ENCODE data around the gene GPC3.
"Not testable (repeated sequence)": the region's sequence is repeated elsewhere in the genome, so short reads cannot be mapped to it uniquely, and the experiment has no call there.

GPC3 gene

GRCh38 chrX:133634416-133634815 is 351.0 kb downstream of the GPC3 start:
- no peak overlapping the region for H2BK120ac ChIP-seq (ENCODE audit: low read depth, low read length)
- no peak overlapping the region for H3K56ac ChIP-seq (ENCODE audit: low read length)
- DNase-seq = no peak
- H3K79me1 ChIP-seq (ENCODE audit: low read length) = no peaks in the 10 kb centered on the region
- H3K79me2 ChIP-seq (ENCODE audit: control insufficient read depth, insufficient read depth, low read length) = no peaks in the 10 kb centered on the region
- no peak overlapping the region for H3K23ac ChIP-seq (ENCODE audit: low read length)
- no peak overlapping the region for H3K27ac ChIP-seq (ENCODE audit: low read depth, low read length)
- H3K4ac ChIP-seq (ENCODE audit: low read depth, low read length) = no peak overlapping the region
- no peak overlapping the region for H3K9ac ChIP-seq (ENCODE audit: low read length)
- no peak overlapping the region for H3K4me3 ChIP-seq (ENCODE audit: low read length)
- no peak overlapping the region for H3K4me2 ChIP-seq (ENCODE audit: low read length)
- H4K8ac ChIP-seq (ENCODE audit: low read depth, low read length) = no peak overlapping the region
- H4K5ac ChIP-seq (ENCODE audit: low read length) = no peak overlapping the region
- no CpG with 5 or more reads among the region's 1 CpG for WGBS (ENCODE audit: extremely low coverage, insufficient coverage, low lambda C conversion rate)
- no peak overlapping the region for H2AK5ac ChIP-seq (ENCODE audit: low read length)
- no peaks in the 10 kb centered on the region for H3K27me3 ChIP-seq (ENCODE audit: insufficient read depth, low read length, poor library complexity)
- no peak overlapping the region for H2BK15ac ChIP-seq (replicated peaks; ENCODE audit: low read depth)
- H3K18ac ChIP-seq (ENCODE audit: low read length) = no peak overlapping the region
- no peaks in the 10 kb centered on the region for H3K36me3 ChIP-seq (ENCODE audit: control insufficient read depth, insufficient read depth, low read length)
- no peak overlapping the region for H2BK5ac ChIP-seq (ENCODE audit: low read length)
- no peaks in the 10 kb centered on the region for H3K4me1 ChIP-seq (ENCODE audit: control insufficient read depth, low read depth, low read length)

GRCh38 chrX:133633950-133634349 is 351.4 kb downstream of the GPC3 start:
- H3K4ac ChIP-seq (ENCODE audit: low read depth, low read length) = no peak overlapping the region
- H4K8ac ChIP-seq (ENCODE audit: low read depth, low read length) = no peak overlapping the region
- no peak overlapping the region for H3K23ac ChIP-seq (ENCODE audit: low read length)
- WGBS (ENCODE audit: extremely low coverage, insufficient coverage, low lambda C conversion rate) = no CpG with 5 or more reads among the region's 1 CpG
- H3K27me3 ChIP-seq (ENCODE audit: insufficient read depth, low read length, poor library complexity) = no peaks in the 10 kb centered on the region
- no peaks in the 10 kb centered on the region for H3K4me1 ChIP-seq (ENCODE audit: control insufficient read depth, low read depth, low read length)
- H3K36me3 ChIP-seq (ENCODE audit: control insufficient read depth, insufficient read depth, low read length) = no peaks in the 10 kb centered on the region
- DNase-seq = no peak
- no peaks in the 10 kb centered on the region for H3K79me1 ChIP-seq (ENCODE audit: low read length)
- no peak overlapping the region for H3K56ac ChIP-seq (ENCODE audit: low read length)
- no peak overlapping the region for H4K5ac ChIP-seq (ENCODE audit: low read length)
- H2BK5ac ChIP-seq (ENCODE audit: low read length) = no peak overlapping the region
- no peak overlapping the region for H2AK5ac ChIP-seq (ENCODE audit: low read length)
- no peak overlapping the region for H2BK120ac ChIP-seq (ENCODE audit: low read depth, low read length)
- no peak overlapping the region for H3K27ac ChIP-seq (ENCODE audit: low read depth, low read length)
- H3K18ac ChIP-seq (ENCODE audit: low read length) = no peak overlapping the region
- no peak overlapping the region for H2BK15ac ChIP-seq (replicated peaks; ENCODE audit: low read depth)
- no peaks in the 10 kb centered on the region for H3K79me2 ChIP-seq (ENCODE audit: control insufficient read depth, insufficient read depth, low read length)
- no peak overlapping the region for H3K4me3 ChIP-seq (ENCODE audit: low read length)
- H3K4me2 ChIP-seq (ENCODE audit: low read length) = no peak overlapping the region
- H3K9ac ChIP-seq (ENCODE audit: low read length) = no peak overlapping the region

- no peaks in the 10 kb centered on the region for H3K79me1 ChIP-seq (ENCODE audit: low read length)
- no peak overlapping the region for H3K4ac ChIP-seq (ENCODE audit: low read depth, low read length)
- H3K4me3 ChIP-seq (ENCODE audit: low read length) = no peak overlapping the region
- H3K9ac ChIP-seq (ENCODE audit: low read length) = no peak overlapping the region
- no peak overlapping the region for H3K27ac ChIP-seq (ENCODE audit: low read depth, low read length)
- no peak overlapping the region for H3K56ac ChIP-seq (ENCODE audit: low read length)
- no peak overlapping the region for H2AK5ac ChIP-seq (ENCODE audit: low read length)
- no peaks in the 10 kb centered on the region for H3K36me3 ChIP-seq (ENCODE audit: control insufficient read depth, insufficient read depth, low read length)
- no peak overlapping the region for H3K23ac ChIP-seq (ENCODE audit: low read length)
- no peak overlapping the region for H2BK5ac ChIP-seq (ENCODE audit: low read length)
- H3K18ac ChIP-seq (ENCODE audit: low read length) = no peak overlapping the region
- H3K4me2 ChIP-seq (ENCODE audit: low read length) = no peak overlapping the region
- DNase-seq = no peak
- H2BK120ac ChIP-seq (ENCODE audit: low read depth, low read length) = no peak overlapping the region
- H3K27me3 ChIP-seq (ENCODE audit: insufficient read depth, low read length, poor library complexity) = no peaks in the 10 kb centered on the region
- no peak overlapping the region for H4K8ac ChIP-seq (ENCODE audit: low read depth, low read length)
- H4K5ac ChIP-seq (ENCODE audit: low read length) = no peak overlapping the region
- no peaks in the 10 kb centered on the region for H3K79me2 ChIP-seq (ENCODE audit: control insufficient read depth, insufficient read depth, low read length)
- no peak overlapping the region for H2BK15ac ChIP-seq (replicated peaks; ENCODE audit: low read depth)
- H3K4me1 ChIP-seq (ENCODE audit: control insufficient read depth, low read depth, low read length) = no peaks in the 10 kb centered on the region
Measured at GRCh38 chrX:133633162-133633561, 352.2 kb downstream of the GPC3 start.

- Histone ChIP-seq H3K56ac (ENCODE audit: low read length) (no peak overlapping the region), H3K27ac (ENCODE audit: low read depth, low read length) (no peak overlapping the region), H3K27me3 (ENCODE audit: insufficient read depth, low read length, poor library complexity) (no peaks in the 10 kb centered on the region), H3K4ac (ENCODE audit: low read depth, low read length) (no peak overlapping the region), H2BK15ac (replicated peaks; ENCODE audit: low read depth) (no peak overlapping the region), H3K79me2 (ENCODE audit: control insufficient read depth, insufficient read depth, low read length) (no peaks in the 10 kb centered on the region), H2AK5ac (ENCODE audit: low read length) (no peak overlapping the region), H3K4me2 (ENCODE audit: low read length) (no peak overlapping the region), H3K4me3 (ENCODE audit: low read length) (no peak overlapping the region), H2BK5ac (ENCODE audit: low read length) (no peak overlapping the region), H3K23ac (ENCODE audit: low read length) (no peak overlapping the region), H2BK120ac (ENCODE audit: low read depth, low read length) (no peak overlapping the region), H3K18ac (ENCODE audit: low read length) (no peak overlapping the region), H3K36me3 (ENCODE audit: control insufficient read depth, insufficient read depth, low read length) (no peaks in the 10 kb centered on the region), H4K5ac (ENCODE audit: low read length) (no peak overlapping the region), H3K79me1 (ENCODE audit: low read length) (no peaks in the 10 kb centered on the region), H4K8ac (ENCODE audit: low read depth, low read length) (no peak overlapping the region), H3K9ac (ENCODE audit: low read length) (no peak overlapping the region), H3K4me1 (ENCODE audit: control insufficient read depth, low read depth, low read length) (no peaks in the 10 kb centered on the region)
- WGBS (ENCODE audit: extremely low coverage, insufficient coverage, low lambda C conversion rate) = no CpG with 5 or more reads among the region's 4 CpGs
- peak; percentile 45 for DNase-seq
Measured at GRCh38 chrX:133630362-133630761, 355.0 kb downstream of the GPC3 start.

GRCh38 chrX:133627673-133628072 is 357.7 kb downstream of the GPC3 start:
- no peak overlapping the region for H3K23ac ChIP-seq (ENCODE audit: low read length)
- no peak for DNase-seq
- WGBS (ENCODE audit: extremely low coverage, insufficient coverage, low lambda C conversion rate) = no CpG with 5 or more reads among the region's 4 CpGs

GRCh38 chrX:133621384-133621783 is 364.0 kb downstream of the GPC3 start:
- not testable (repeated sequence) for H4K5ac ChIP-seq (ENCODE audit: low read length); H2BK15ac ChIP-seq (replicated peaks; ENCODE audit: low read depth)
- no CpG with 5 or more reads among the region's 10 CpGs for WGBS (ENCODE audit: extremely low coverage, insufficient coverage, low lambda C conversion rate)

More at GRCh38 chrX:133627673-133628072, 357.7 kb downstream of the GPC3 start:
- H3K27ac ChIP-seq (ENCODE audit: low read depth, low read length) = no peak overlapping the region
- no peak overlapping the region for H2BK5ac ChIP-seq (ENCODE audit: low read length)
- no peak overlapping the region for H3K4me2 ChIP-seq (ENCODE audit: low read length)
- H3K18ac ChIP-seq (ENCODE audit: low read length) = no peak overlapping the region
- H3K79me1 ChIP-seq (ENCODE audit: low read length) = no peaks in the 10 kb centered on the region
- no peak overlapping the region for H4K5ac ChIP-seq (ENCODE audit: low read length)
- no peak overlapping the region for H3K56ac ChIP-seq (ENCODE audit: low read length)
- no peaks in the 10 kb centered on the region for H3K36me3 ChIP-seq (ENCODE audit: control insufficient read depth, insufficient read depth, low read length)
- no peak overlapping the region for H2BK15ac ChIP-seq (replicated peaks; ENCODE audit: low read depth)
- no peak overlapping the region for H3K4ac ChIP-seq (ENCODE audit: low read depth, low read length)
- H3K4me1 ChIP-seq (ENCODE audit: control insufficient read depth, low read depth, low read length) = no peaks in the 10 kb centered on the region
- H3K27me3 ChIP-seq (ENCODE audit: insufficient read depth, low read length, poor library complexity) = no peaks in the 10 kb centered on the region
- H2BK120ac ChIP-seq (ENCODE audit: low read depth, low read length) = no peak overlapping the region
- H3K9ac ChIP-seq (ENCODE audit: low read length) = no peak overlapping the region
- H2AK5ac ChIP-seq (ENCODE audit: low read length) = no peak overlapping the region
- no peaks in the 10 kb centered on the region for H3K79me2 ChIP-seq (ENCODE audit: control insufficient read depth, insufficient read depth, low read length)
- no peak overlapping the region for H4K8ac ChIP-seq (ENCODE audit: low read depth, low read length)
- H3K4me3 ChIP-seq (ENCODE audit: low read length) = no peak overlapping the region

More at GRCh38 chrX:133621384-133621783, 364.0 kb downstream of the GPC3 start:
- H3K27me3 ChIP-seq (ENCODE audit: insufficient read depth, low read length, poor library complexity); H2BK5ac ChIP-seq (ENCODE audit: low read length); H3K79me2 ChIP-seq (ENCODE audit: control insufficient read depth, insufficient read depth, low read length); H3K4me3 ChIP-seq (ENCODE audit: low read length); H3K36me3 ChIP-seq (ENCODE audit: control insufficient read depth, insufficient read depth, low read length); H3K4me2 ChIP-seq (ENCODE audit: low read length); H3K4ac ChIP-seq (ENCODE audit: low read depth, low read length); H3K79me1 ChIP-seq (ENCODE audit: low read length); H3K27ac ChIP-seq (ENCODE audit: low read depth, low read length); H4K8ac ChIP-seq (ENCODE audit: low read depth, low read length); H3K56ac ChIP-seq (ENCODE audit: low read length); H3K4me1 ChIP-seq (ENCODE audit: control insufficient read depth, low read depth, low read length); H3K9ac ChIP-seq (ENCODE audit: low read length); H2AK5ac ChIP-seq (ENCODE audit: low read length); H3K18ac ChIP-seq (ENCODE audit: low read length); H2BK120ac ChIP-seq (ENCODE audit: low read depth, low read length); H3K23ac ChIP-seq (ENCODE audit: low read length); DNase-seq: not testable (repeated sequence)

Data from mesendoderm (in vitro differentiated cells).